HG03575 (cell line): ENCODE data around the gene STX4.

Source experiments
- ATAC-seq: cut with Tn5 transposase; IDR thresholded peaks from one replicate; pipeline ENCODE4 v1.9.1; 2021; ENCODE audit not compliant: unreplicated experiment, insufficient number of reproducible peaks, low FRiP score; ENCODE audit errors: extremely low read depth

The STX4 gene

DNA sequence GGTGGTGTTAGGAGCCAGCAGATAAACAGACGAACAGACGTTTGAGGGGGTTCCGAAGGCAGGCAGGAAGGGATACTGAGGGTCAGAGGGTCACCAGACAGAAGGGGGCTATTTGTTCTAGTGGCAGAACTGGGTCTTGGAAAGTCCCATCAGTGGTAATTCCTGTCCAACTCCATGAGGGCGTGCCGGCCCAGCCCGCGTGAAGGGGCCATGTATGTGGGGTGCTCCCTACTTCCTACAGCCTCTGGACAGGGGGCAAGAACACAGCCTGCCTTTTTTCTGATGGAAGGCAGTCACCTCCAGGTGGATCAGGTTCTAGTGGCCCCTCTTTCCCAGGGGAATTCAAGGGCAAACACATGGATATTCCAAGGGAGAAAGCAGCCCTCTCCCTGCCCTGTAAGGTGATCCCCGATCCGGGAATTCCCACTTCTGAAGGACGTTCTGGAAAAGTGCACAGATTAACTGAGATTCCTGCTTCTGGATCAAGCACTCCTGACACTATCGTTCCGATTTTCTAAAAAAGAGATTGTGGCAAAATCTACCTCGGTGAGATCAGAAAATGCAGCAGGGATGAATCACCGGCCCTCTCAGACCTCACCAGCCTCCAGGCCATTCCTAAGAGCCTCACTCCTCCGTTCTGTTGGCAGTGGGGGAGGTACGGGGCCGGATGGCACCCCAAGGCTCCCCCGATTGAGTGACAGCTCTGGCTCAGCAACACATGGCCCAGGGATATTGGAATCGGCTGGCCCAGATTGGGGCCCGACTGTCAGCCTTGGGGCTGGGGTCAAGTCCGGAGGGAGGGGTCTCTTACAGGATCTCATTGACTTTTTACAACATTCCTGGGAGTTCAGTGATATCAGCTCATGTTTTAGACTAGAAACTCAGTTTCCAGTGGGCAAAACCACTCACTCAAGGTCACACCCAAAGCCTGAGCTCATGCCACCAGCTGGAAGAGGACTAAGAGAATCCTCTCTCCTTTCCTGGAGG lies 35.3 kb upstream of the STX4 start:
- ATAC-seq = no peak

DNA sequence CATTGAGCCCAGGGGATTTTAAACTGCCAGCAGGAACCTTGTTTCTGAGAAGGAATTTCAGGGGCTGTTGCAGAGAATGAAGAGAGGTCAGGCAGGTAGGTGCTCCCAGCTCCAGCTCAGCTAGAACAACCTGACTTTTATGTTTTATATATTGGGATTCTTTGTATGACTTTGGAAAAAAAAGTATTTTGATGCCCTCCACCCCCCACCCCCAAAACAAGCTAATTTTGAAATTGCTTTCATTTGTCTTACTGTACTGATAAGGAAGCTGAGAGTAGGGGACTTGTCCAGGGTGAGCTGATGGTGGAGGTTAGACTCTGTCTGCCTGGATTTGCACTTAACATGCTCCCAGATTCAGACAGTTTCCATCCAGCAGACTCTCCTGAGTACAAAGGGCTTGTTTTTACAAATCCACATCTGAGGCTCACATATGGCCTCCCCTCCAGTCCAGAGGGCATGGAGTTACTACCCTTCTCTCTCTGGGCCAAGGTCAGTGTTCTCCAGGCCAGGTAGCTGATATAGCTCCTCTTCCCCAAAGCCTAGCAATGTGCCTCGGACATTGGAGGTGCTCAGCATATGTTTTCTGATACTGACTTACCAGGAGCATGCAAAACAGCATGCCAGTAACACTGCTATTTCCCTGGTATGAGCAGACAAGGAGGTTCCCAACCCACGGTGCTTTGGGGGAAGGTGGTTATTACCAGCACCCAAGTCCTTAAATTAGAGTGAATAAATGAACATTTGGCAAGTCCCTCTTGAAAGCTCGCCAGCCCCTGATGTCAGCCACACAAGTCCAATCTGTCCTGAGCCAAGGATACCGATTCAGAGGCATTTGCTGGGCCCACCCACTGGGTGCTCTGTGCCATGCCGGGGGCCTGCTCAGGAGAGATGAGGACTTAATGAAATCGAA lies 34.3 kb upstream of the STX4 start:
- ATAC-seq = no peak

DNA sequence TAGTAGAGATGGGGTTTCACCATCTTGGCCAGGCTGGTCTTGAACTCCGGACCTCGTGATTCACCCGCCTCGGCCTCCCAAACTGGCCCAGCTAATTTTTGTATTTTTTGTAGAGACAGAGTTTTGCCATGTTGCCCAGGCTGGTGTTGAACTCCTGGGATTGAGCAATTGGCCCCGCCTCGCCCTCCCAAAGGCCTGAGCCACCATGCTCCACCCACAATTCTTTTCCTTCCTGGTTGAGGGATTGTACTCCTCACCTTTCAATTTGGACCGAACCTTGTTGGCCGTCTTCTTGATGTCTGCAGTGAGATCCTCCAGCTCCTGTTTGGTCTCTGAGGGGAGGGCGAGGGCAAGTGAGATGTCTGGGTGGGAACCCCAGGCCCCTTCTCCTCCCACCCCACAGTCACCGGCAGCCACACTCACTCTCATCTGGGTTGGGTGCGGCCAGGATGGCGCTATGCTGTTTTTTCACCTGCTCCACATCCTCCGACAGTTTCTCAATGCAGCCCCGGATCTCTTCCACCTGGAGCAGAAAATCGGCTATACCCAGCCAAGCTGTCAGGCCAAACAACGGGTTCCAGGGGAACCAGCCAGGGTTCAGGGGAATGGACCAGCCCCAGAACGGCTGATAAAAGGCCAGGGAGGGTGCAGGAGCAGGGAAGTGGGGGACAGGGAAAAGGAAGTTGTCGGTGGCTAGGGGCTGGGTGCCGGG lies 32.5 kb upstream of the STX4 start:
- no peak for ATAC-seq

DNA sequence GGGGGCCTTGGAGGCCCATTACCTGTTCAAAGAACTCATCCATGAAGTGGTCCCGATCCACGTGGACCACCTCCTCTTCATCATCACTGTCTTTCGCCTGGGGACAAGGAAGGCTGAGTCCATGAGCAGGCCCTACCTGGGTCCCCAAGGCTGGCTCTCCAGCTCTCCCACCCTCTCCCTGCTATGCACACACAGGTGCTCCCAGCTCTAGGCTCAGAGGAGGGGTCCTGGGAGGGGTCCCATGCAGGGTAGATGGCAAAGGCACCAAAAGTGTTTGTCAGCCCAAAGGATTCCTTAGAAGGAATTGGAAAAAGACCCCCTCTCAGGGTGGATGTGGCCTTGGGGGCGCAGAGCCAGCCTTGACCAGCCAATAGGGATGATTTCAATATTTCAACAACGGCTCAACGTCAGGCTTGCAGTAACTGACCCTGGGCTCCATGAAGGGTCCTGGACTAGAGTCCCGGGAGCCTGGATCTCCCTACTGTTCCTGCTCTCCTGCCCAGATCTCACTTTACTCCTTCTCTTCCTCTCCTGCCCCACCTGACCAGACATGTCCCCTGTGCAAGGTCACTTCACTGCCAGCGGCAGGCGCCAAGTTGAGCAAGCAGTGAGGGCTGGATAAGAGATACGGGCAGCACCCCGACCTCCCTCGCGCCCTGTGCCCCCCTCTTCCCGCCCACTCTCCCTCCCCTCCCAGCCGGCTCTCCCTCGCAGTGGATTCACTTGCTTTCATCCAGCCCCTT lies 31.7 kb upstream of the STX4 start:
- ATAC-seq = no peak

DNA sequence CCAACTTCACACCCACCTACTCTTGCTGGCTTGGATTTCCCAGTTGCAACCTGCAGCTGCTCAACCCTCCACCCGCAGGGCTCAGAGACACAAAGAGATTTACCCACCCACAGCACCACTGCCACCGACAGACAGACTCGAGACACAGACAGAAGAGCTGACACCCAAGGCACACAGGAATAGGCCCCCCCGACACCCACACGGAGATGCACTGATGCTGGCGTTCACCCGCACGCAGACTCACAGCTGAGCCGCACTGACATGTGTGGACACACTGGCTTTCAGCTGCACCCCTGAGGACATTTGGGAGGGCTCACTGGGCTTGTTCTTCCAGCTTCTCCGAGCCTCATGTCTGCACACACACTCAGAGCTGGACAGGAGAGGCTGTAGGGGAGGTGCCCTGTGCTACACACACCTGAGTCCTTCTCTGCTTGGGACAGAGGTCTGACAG lies 31.1 kb upstream of the STX4 start:
- ATAC-seq = no peak

DNA sequence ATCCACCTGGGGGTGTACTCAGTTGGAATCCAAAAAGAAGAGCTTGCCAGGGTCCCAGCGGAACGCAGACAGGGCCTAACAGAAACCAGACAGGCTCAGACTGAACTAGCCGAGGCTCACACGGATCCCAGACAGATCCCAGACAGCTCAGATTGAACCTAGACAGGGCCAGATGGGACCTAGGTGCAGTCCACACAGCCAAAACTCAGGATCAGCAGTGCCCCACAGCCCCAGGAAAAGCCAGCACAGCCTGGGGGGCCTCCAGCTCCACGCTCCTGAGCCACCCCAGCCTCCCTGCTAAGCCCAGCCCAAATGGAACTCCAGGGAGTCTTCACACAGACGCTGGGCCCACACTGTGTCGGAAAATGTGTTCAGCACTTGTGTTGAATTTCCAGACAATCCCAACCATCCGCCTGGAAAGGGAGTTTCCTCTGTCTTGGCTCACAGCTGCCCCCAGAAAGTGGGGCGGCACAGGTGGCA lies 30.5 kb upstream of the STX4 start:
- no peak for ATAC-seq

DNA sequence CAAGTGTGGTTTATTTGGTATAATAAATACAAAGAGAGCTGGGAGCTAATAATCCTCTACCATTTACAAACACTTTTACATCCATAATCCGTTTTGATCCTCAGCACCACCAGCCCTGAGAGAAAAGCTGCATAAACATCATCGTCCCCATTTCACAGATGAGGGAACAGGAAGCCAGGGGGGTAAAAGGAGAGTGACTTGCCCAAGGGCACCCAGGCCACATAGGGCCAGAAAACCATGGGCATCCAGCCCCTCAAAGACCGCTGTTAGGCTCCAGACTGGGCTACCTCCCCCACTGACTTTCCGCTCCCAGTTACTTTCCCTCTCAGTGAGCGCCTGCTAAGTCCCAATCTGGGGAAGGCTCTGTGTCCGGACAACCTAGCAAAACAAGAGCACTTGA lies 29.6 kb upstream of the STX4 start:
- ATAC-seq = no peak

DNA sequence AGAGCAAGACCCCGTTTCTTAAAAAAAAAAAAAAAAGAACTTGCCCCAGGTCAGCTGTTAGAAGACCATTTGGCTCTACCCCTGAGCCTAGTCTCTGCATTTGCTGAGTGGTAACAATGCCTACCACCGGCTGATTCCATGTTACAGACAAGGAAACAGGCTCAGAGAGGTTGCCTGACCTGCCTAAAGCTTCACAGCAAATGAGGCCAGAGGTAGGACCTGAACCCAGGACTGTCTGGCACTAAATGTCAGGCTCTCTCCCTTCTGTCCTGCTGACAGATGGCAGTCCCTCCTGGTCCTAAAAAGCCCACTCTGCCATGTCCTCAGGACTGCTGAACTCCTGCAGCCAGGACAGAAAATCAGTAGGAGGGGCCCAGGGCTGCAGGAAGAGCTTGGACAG lies 28.7 kb upstream of the STX4 start:
- no peak for ATAC-seq

DNA sequence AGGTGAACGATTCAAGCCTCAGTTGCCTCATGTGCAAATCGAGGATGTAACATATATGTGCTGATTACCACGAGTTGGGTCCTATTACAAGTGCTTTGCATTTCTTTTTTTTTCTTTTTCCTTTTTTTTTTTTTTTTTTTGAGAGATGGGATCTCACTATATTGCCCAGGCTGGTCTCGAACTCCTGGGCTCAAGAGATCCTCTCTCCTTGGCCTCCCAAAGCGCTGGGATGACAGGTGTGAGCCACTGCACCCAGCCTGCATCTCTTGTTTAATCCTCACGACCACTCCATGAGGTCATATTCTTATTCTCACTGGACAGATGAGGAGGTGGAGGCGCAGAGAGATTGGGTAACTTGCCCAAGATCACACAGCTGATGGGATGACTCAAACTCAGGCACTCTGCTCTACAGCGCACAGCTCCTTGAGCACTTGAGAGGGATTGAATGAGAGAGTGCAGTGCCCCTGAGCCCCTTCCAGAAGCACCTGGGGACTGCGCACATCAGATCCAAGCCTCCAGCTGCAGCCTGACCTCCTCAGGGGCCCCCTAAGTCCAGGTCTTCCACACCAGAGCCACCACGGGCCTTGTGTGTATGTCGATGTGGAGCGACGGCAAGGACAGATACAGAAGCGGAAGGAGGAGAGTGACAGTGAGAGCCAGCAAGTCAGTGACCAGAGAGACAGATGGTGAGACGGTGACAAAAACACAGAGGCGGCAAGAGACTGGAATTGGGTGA lies 27.8 kb upstream of the STX4 start:
- no peak for ATAC-seq

DNA sequence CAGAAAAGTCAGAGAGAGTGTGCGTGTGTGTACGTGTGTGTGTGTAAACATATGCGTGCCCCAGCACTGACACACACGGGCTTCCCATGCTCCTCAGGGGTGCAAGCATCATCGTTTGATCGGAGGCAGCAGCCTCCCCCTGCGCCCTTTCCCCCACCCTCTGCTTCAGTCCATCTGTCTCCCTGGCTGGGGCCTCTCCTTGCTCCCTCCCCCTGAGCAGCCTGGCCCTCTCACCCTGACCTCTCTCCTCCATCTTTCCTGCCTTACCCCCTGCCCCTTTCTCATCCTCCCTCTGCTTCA lies 27.3 kb upstream of the STX4 start:
- ATAC-seq = no peak

DNA sequence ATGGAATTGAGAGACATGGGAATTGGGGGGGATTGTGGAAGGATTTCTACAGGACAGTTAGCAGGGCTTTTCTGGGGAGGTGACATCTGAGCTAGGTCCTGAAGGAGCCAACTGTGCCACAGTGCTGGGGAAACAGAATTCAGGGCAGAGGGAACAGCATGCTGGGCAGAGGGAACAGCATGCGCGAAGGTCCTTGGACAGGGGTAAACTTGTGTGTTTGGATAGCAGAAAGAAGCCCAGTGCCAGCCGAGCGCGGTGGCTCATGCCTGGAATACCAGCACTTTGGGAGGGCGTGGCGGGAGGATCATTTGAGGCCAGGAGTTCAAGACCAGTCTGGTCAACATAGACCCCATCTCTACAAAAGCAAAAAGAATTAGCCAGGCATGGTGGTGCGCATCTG lies 26.8 kb upstream of the STX4 start:
- no peak for ATAC-seq

DNA sequence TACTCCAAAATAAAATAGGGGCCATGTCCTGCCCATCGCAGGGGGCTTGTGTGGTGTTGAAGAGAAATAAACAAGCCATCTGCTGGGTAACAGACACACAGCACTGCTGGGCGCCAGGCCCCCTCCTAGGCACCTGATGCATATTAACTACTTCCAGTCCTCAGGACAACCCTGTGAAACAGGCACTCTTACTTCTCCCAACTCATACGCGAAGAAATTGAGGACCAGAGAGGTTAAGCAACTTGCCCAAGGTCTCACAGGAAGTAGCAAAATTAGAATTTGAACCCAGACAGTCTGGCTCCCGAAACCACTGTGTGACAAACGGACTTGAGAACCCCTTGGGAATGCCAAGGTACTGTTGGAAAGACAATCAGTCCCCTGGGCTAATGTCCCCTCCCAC lies 25.7 kb upstream of the STX4 start:
- no peak for ATAC-seq

DNA sequence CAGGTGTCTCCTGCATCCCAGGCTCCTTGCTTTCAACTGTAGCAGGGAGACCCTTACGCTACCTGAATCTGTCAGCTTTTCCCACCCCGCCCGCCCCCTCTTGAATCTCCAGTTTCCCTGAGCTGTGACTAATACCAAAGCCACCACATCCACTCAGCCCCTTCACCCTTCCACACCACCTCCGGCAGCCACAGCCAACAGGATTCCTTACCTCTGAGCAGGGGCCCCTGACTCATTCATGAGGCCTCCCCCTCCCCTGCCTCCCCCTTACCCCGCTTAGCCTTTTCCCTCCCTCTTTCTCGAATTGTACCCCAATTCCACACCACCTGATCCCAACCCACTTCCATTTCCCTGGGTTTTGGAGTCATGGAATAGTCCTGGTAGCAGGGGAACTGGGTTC lies 25.2 kb upstream of the STX4 start:
- no peak for ATAC-seq

DNA sequence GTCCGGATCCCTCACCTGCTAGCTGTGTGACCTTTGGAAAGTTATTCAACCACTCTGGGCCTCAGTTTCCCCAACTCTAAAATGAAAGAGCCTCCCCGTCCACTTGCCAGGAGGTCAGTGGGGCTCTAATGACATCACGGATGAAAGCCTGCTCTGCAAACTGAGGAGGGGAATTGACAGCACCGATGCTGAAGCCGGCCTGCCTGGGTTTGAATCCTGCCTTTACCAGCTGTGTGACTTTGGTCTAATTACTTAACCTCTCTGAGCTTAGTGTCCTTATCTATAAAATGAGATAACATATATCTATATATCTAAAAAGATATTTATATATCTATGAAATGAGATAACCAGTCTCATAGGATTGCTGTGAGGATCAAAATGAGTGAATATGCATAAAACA lies 24.8 kb upstream of the STX4 start:
- ATAC-seq = no peak

DNA sequence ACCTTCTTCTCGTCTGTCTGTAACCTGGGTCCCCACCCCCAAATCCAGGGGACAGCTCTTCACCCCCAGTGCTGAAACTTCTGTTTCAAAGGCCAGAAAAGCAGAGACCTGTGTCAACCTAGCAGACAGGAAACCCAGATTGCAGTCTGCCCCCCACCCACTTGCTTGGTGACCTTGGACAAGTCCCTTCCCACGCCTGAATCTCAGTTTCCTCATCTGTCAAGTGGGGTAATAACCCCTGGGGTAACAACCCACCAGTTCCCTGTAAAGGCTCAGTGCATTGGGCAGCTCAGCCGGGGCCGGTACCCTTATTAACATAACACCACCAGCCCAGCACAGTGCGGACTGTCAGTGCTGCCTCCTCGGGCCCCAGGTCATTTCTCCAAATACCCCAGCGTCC lies 24.2 kb upstream of the STX4 start:
- no peak for ATAC-seq

DNA sequence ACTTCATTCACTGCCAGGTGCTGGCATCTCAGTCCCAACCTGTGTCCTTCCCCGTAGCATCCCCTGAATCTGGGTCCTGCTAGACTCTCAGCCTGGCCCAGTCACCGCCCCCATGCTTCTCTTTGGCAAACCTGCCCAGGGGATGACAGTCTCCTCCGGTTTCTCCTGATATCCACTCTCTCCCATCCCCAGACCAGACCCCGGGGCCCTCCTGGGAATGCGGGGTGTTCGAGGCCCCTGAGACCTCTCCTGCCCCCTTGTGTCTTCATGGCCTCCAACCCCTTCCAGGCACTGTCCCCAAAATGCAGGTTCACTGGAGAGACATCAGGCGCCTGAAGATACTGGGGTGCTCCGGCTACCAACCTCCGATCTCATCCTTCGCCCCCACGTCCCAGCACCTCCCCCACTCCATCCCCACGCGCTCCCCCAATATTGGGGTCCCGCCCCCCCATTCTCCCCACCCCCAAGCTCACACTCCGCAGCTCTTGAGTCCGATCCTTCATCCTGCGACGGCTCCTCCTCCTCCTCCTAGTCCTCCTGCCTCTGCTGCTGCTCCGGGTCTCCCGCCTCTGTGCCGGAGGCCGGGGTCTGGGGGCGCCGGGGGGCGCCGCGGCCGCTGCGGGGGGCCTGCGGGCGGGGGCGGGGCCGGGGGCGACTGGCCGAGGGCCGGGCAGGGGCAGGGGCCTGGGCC lies 23.3 kb upstream of the STX4 start:
- ATAC-seq = no peak

DNA sequence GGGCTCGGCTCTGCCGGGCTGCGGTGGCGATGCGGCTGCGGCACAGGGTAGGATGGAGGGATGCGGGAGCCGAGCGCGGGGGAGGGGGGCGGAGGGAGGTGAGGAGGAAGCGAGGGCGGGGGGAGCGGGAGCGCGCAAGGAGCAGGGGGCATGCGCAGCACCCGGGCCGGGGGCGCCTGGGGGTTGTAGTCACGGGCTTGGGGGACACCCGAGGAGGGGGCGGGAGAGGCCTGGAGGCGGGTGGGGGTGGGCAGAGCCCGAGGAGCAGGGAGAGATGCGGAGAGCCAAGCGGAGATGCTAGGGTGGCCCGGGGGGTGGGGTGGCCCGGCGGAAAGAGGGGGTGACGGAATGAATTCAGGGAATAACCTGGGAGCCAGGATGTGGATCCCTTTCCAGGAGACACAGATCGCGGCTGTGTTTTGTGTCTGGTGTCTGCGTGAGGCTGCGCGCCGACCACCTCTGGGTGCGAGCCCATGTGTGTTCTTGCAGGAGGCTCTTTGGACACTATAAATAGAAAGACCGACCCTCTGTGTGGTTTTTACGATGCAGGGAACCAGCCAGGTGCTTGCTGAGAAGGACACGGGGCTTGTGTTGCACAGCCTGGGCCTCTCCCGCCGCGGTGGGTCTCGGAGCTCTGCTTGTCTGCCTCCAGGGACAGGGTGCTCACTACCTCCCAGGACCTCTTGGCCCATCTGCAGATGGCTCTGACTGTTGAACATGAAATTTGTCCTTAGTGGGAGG lies 22.6 kb upstream of the STX4 start, which contains the start of gene STX1B:
TSS of gene STX1B (minus strand) at position 54 of the 741 bp plus-strand sequence. CDS start 242 bp downstream, outside the sequence.
- no peak for ATAC-seq
